HepG2 (cell line): Measurements from ENCODE around the gene TXN2. TPM values are rescaled to one million over a fixed set of nuclear protein-coding genes. Genes with fewer than 3 reads are reported as not detected.

ENCODE experiments used
- ATAC-seq: fragments of 200-7000 bp; cut with Tn5 transposase; 3 replicates; pipeline ENCODE4 v1.9.1; 2020; ENCODE audit warnings: mild to moderate bottlenecking, moderate library complexity
- BruUV-seq: library from RNA; stranded (reverse); fragments of 400-500 nt; replicated peaks from 2 replicates; lab custom pipeline; 2021; lab: Mats Ljungman, UMichigan
- CTCF ChIA-PET: fragments of 300-600 bp; formaldehyde crosslinking; extraction: SDS; loops from one replicate; lab custom pipeline; 2021; ENCODE audit warnings: low total read pairs, inconsistent platforms, low intra/inter-chr PET ratio; lab: Yijun Ruan, JAX
- POLR2A ChIA-PET: fragments of 350-600 bp; sonication (Branson Sonifier 250); formaldehyde crosslinking; loops from one replicate; lab custom pipeline; 2020; ENCODE audit warnings: antibody characterized with exemption, inconsistent platforms; lab: Yijun Ruan, JAX
- DNase-seq: peaks from one replicate; pipeline ENCODE4 v3.0.0-alpha.2; 2015; ENCODE audit warnings: low spot score
- FAIRE-seq: peaks from 3 replicates; lab custom pipeline; 2011; peaks lifted over from hg19 to GRCh38; lab: Jason Lieb, UNC
- H2AFZ ChIP-seq: one replicate; pipeline ENCODE4 v1.6.1; 2011; ENCODE audit warnings: low read length, inconsistent platforms
- H3K27ac ChIP-seq: fragments of 300-600 bp; 3 replicates; pipeline ENCODE4 v1.8.0; 2011; ENCODE audit warnings: mixed run types, mild to moderate bottlenecking, mixed read lengths, low read length, inconsistent platforms; ENCODE audit not compliant: insufficient read depth; ENCODE audit errors: extremely low read length
- H3K27me3 ChIP-seq, 2 experiments: fragments of 200-600 bp in 1 of 2; 2 replicates in 1 of 2; 3 replicates in 1 of 2; pipeline versions ENCODE4 v1.6.0 to v1.8.0; 2011; ENCODE audit warnings: low read length in 2 of 2, mild to moderate bottlenecking in 2 of 2, moderate library complexity in 2 of 2, inconsistent platforms in 1 of 2; ENCODE audit not compliant: insufficient read depth in 2 of 2, control insufficient read depth in 1 of 2
- H3K36me3 ChIP-seq, 2 experiments: fragments of 200-600 bp in 1 of 2; replicated peaks in 1 of 2; 2 replicates in 1 of 2; 3 replicates in 1 of 2; pipeline versions ENCODE4 v1.5.1 to v1.8.0; 2011; ENCODE audit warnings: low read length in 2 of 2, inconsistent platforms in 1 of 2; ENCODE audit not compliant: insufficient read depth in 2 of 2, control insufficient read depth in 1 of 2
- H3K4me1 ChIP-seq: 2 replicates; pipeline ENCODE4 v1.5.1; 2012; ENCODE audit warnings: low read length, inconsistent platforms; ENCODE audit not compliant: insufficient read depth
- H3K4me2 ChIP-seq: 2 replicates; pipeline ENCODE4 v1.6.0; 2011; ENCODE audit warnings: low read depth, low read length, inconsistent platforms
- H3K4me3 ChIP-seq, 3 experiments: fragments of 200-600 bp in 1 of 3; sonication (generic), shearing (Covaris generic) in 1 of 3; replicated peaks in 1 of 3; 2 replicates each; pipeline ENCODE4 v1.5.1; 2011 to 2016; ENCODE audit warnings: low read length in 3 of 3, inconsistent platforms in 2 of 3, low read depth in 2 of 3, mild to moderate bottlenecking in 2 of 3, control low read depth in 1 of 3, mixed read lengths in 1 of 3; ENCODE audit not compliant: insufficient read depth in 1 of 3
- H3K79me2 ChIP-seq: one replicate; pipeline ENCODE4 v1.6.1; 2011; ENCODE audit warnings: low read length, inconsistent platforms; ENCODE audit not compliant: insufficient read depth
- H3K9ac ChIP-seq: 2 replicates; pipeline ENCODE4 v1.6.0; 2011; ENCODE audit warnings: mild to moderate bottlenecking, low read depth, low read length, inconsistent platforms; ENCODE audit not compliant: insufficient read depth
- H3K9me3 ChIP-seq: 2 replicates; pipeline ENCODE4 v1.5.1; 2012; ENCODE audit warnings: mild to moderate bottlenecking, low read length
- H4K20me1 ChIP-seq: 2 replicates; pipeline ENCODE4 v1.6.0; 2011; ENCODE audit warnings: inconsistent platforms, mild to moderate bottlenecking, low read length, moderate library complexity; ENCODE audit not compliant: insufficient read depth
- ARNTL ChIP-seq: sonication (generic); formaldehyde crosslinking; IDR thresholded peaks from 2 replicates; pipeline ENCODE4 v1.4.0; 2020; ENCODE audit warnings: mild to moderate bottlenecking, missing genetic modification reagents
- FOXP1 ChIP-seq, 2 experiments: fragments of 450-650 bp in 1 of 2; IDR thresholded peaks; 2 replicates each; pipeline ENCODE4 v1.6.1; 2017 to 2018; ENCODE audit warnings: antibody characterized with exemption in 1 of 2
- KDM3A ChIP-seq: IDR thresholded peaks from 2 replicates; pipeline ENCODE4 v1.6.1; 2018; ENCODE audit warnings: low read depth, missing compliant biosample characterization
- STAG1 ChIP-seq: sonication (generic); formaldehyde crosslinking; IDR thresholded peaks from 2 replicates; pipeline ENCODE4 v1.4.0; 2020; ENCODE audit warnings: missing genetic modification reagents
- ZNF10 ChIP-seq: sonication (generic); formaldehyde crosslinking; IDR thresholded peaks from 2 replicates; pipeline ENCODE4 v1.4.0; 2020; ENCODE audit warnings: mild to moderate bottlenecking, low read depth, missing genetic modification reagents, borderline replicate concordance
- ZNF326 ChIP-seq: sonication (generic); formaldehyde crosslinking; IDR thresholded peaks from 2 replicates; pipeline ENCODE4 v1.4.0; 2020; ENCODE audit warnings: missing genetic modification reagents, borderline replicate concordance
- ZNF33B ChIP-seq: sonication (generic); formaldehyde crosslinking; IDR thresholded peaks from 2 replicates; pipeline ENCODE4 v1.5.1; 2020; ENCODE audit warnings: mild to moderate bottlenecking, missing genetic modification reagents
- ZNF543 ChIP-seq: sonication (generic); formaldehyde crosslinking; IDR thresholded peaks from 2 replicates; pipeline ENCODE4 v1.4.0; 2020; ENCODE audit warnings: mild to moderate bottlenecking, missing genetic modification reagents
- ZNF562 ChIP-seq: sonication (generic); formaldehyde crosslinking; IDR thresholded peaks from 2 replicates; pipeline ENCODE4 v1.8.0; 2022; ENCODE audit warnings: missing genetic modification reagents, borderline replicate concordance
- ZNF564 ChIP-seq: sonication (generic); formaldehyde crosslinking; IDR thresholded peaks from 2 replicates; pipeline ENCODE4 v1.8.1; 2023; ENCODE audit warnings: mild to moderate bottlenecking, missing genetic modification reagents
- ZNF672 ChIP-seq: sonication (generic); formaldehyde crosslinking; IDR thresholded peaks from 2 replicates; pipeline ENCODE4 v1.8.1; 2022; ENCODE audit warnings: missing genetic modification reagents
- WGBS: methylation state at CpG from one replicate; pipeline ENCODE4 v1.1.6; 2017; ENCODE audit warnings: low lambda C conversion rate; 5-methylcytosine and 5-hydroxymethylcytosine counted together
- in situ Hi-C: cut with HindIII; loops from 2 replicates; pipeline ENCODE4 v1.10.0; 2017; ENCODE audit warnings: low pct_unique_long_range_greater_than_20kb; ENCODE audit not compliant: extremely low pct_ligation_motif_present
- intact Hi-C: fragments of 100-400 bp; cut with micrococcal nuclease; formaldehyde crosslinking; loops from one replicate; pipeline ENCODE4 v1.10.0; 2022; ENCODE audit not compliant: unreplicated experiment
- polyA plus RNA-seq, 8 experiments: library from polyadenylated mRNA; depleted of rRNA in 3 of 8; stranded (reverse) in 7 of 8; unstranded in 1 of 8; fragments of >200 nt; fragmentation: Illumina TruSeq in 4 of 8; extraction: Trizol in 4 of 8; gene quantifications; 2 replicates each; pipeline versions ENCODE4 v1.2.1 to v1.2.3, GENCODE V29; 2011 to 2016; ENCODE audit warnings: low read depth in 4 of 8, missing spikeins in 1 of 8, mixed read lengths in 1 of 8; ENCODE audit not compliant: insufficient read depth in 1 of 8
- total RNA-seq, 5 experiments: library from RNA; depleted of rRNA; stranded (reverse); fragments of >200 nt; fragmentation: Illumina TruSeq; extraction: Trizol; gene quantifications; 2 replicates each; pipeline ENCODE4 v1.2.3, GENCODE V29; 2016; ENCODE audit warnings: low read depth in 1 of 5
- TF ChIP-seq, protein P1 (sequence below): sonication (generic); formaldehyde crosslinking; IDR thresholded peaks from 2 replicates; pipeline ENCODE4 v1.4.0; 2020; ENCODE audit warnings: mild to moderate bottlenecking, missing genetic modification reagents
- TF ChIP-seq, protein P2 (sequence below): IDR thresholded peaks from 2 replicates; pipeline ENCODE4 v1.6.1; 2016; ENCODE audit warnings: low read depth, borderline replicate concordance
- TF ChIP-seq, protein P3 (sequence below): sonication (generic); formaldehyde crosslinking; IDR thresholded peaks from 2 replicates; pipeline ENCODE4 v1.5.1; 2020; ENCODE audit warnings: mild to moderate bottlenecking, missing genetic modification reagents, borderline replicate concordance
- TF ChIP-seq, protein P4 (sequence below): fragments of 450-650 bp; IDR thresholded peaks from 2 replicates; pipeline ENCODE4 v1.6.1; 2017; ENCODE audit warnings: mild to moderate bottlenecking

The TXN2 gene
- total and polyA plus RNA-seq, 2 of the 13 experiments (the other 11 are each of a cell fraction or from before 2014, with no cell fraction given), result 41.4 to 109 TPM

DNA sequence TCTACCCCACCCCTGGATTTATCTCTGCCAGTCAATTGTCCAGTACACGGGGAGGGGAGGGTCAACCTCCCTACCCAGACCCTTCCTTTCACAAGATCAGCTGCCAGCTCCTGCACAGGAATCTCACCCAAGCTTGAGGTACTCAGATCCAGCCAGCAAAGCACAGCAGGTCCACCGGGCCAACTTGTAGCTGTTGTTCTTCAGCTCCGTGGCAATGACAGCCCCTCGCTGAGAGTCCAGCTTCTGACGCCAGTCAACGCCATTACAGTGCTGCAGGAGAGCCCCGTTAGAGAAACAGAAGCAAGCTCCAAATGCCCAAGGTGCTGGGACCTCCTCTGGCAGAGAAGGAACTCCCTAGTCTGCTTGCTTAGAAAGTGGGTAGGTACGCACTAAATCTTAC is 30.9 kb upstream of the TXN2 start:
- no peak overlapping the region for H3K9ac ChIP-seq
- FAIRE-seq (no peak), ATAC-seq (no peak), DNase-seq (no peak)
- H3K27me3 ChIP-seq, result no peaks in the 10 kb centered on the region
- intact Hi-C loops, result no loop called here
- H3K9me3 ChIP-seq, result no peaks in the 10 kb centered on the region
- in situ Hi-C loops, result no loop called here
- H4K20me1 ChIP-seq, result 0 out of 2 replicates have a peak, but pooled peaks cover 2% of the 10 kb centered on the region
- ChIA-PET POLR2A (interaction anchor here (3.4 kb wide), 1 partner anchor 17 kb away, joined by 18 read pairs; the partner anchor contains the start of gene EIF3D), CTCF (no interaction called here)
- H3K27ac ChIP-seq, result no peak overlapping the region
- H2AFZ ChIP-seq, result no peak overlapping the region
- TF ChIP-seq, protein P1, sequence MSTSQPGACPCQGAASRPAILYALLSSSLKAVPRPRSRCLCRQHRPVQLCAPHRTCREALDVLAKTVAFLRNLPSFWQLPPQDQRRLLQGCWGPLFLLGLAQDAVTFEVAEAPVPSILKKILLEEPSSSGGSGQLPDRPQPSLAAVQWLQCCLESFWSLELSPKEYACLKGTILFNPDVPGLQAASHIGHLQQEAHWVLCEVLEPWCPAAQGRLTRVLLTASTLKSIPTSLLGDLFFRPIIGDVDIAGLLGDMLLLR (CRISPR knock-in tag), result no peak
- TF ChIP-seq ZNF543 (CRISPR knock-in tag), result no peak
- no peak for TF ChIP-seq ZNF33B (CRISPR knock-in tag)
- no peak for TF ChIP-seq FOXP1 (IDR thresholded peaks at IDR 0.05)
- no peak for TF ChIP-seq FOXP1 (CRISPR knock-in tag; IDR thresholded peaks at IDR 0.05)
- no peak for TF ChIP-seq ZNF562
- no peak for TF ChIP-seq KDM3A
- TF ChIP-seq, protein P2, sequence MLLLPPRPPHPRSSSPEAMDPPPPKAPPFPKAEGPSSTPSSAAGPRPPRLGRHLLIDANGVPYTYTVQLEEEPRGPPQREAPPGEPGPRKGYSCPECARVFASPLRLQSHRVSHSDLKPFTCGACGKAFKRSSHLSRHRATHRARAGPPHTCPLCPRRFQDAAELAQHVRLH, result no peak
- TF ChIP-seq, protein P3, sequence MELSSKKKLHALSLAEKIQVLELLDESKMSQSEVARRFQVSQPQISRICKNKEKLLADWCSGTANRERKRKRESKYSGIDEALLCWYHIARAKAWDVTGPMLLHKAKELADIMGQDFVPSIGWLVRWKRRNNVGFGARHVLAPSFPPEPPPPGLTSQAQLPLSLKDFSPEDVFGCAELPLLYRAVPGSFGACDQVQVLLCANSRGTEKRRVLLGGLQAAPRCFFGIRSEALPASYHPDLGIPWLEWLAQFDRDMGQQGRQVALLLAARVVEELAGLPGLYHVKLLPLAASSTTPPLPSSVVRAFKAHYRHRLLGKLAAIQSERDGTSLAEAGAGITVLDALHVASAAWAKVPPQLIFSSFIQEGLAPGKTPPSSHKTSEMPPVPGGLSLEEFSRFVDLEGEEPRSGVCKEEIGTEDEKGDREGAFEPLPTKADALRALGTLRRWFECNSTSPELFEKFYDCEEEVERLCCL (CRISPR knock-in tag), result no peak
- TF ChIP-seq ZNF564 (CRISPR knock-in tag), result no peak
- TF ChIP-seq STAG1, result no peak
- TF ChIP-seq ZNF326 (CRISPR knock-in tag), result no peak
- no peak for TF ChIP-seq ZNF10
- TF ChIP-seq ZNF672 (CRISPR knock-in tag), result no peak
- no peak for TF ChIP-seq ARNTL (CRISPR knock-in tag)
- TF ChIP-seq, protein P4, sequence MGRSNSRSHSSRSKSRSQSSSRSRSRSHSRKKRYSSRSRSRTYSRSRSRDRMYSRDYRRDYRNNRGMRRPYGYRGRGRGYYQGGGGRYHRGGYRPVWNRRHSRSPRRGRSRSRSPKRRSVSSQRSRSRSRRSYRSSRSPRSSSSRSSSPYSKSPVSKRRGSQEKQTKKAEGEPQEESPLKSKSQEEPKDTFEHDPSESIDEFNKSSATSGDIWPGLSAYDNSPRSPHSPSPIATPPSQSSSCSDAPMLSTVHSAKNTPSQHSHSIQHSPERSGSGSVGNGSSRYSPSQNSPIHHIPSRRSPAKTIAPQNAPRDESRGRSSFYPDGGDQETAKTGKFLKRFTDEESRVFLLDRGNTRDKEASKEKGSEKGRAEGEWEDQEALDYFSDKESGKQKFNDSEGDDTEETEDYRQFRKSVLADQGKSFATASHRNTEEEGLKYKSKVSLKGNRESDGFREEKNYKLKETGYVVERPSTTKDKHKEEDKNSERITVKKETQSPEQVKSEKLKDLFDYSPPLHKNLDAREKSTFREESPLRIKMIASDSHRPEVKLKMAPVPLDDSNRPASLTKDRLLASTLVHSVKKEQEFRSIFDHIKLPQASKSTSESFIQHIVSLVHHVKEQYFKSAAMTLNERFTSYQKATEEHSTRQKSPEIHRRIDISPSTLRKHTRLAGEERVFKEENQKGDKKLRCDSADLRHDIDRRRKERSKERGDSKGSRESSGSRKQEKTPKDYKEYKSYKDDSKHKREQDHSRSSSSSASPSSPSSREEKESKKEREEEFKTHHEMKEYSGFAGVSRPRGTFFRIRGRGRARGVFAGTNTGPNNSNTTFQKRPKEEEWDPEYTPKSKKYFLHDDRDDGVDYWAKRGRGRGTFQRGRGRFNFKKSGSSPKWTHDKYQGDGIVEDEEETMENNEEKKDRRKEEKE, result no peak
- BruUV-seq, result no TSS peak
- H3K4me2 ChIP-seq, result no peak overlapping the region
- H3K36me3 ChIP-seq, result peaks cover 33 to 65% of the 10 kb centered on the region in 2 experiments
- 91% methylated on average over 2 of the region's 8 CpGs for WGBS
- no peak overlapping the region for H3K4me3 ChIP-seq
- H3K79me2 ChIP-seq, result no peaks in the 10 kb centered on the region
- peaks cover 5% of the 10 kb centered on the region for H3K4me1 ChIP-seq
